Neuronal stem cell (in vitro differentiated cells): ENCODE measurements around the gene ZNF592.

Source experiments
- DNase-seq: peaks from one replicate; pipeline ENCODE4 v3.0.0-alpha.2; 2013; ENCODE audit warnings: low spot score
- H2AFZ ChIP-seq: one replicate; pipeline ENCODE4 v1.6.1; 2013; ENCODE audit warnings: mild to moderate bottlenecking, low read length, inconsistent platforms
- H2AK5ac ChIP-seq: 2 replicates; pipeline ENCODE4 v1.6.1; 2013; ENCODE audit warnings: low read depth, mild to moderate bottlenecking, inconsistent platforms, low read length, moderate library complexity, mixed read lengths
- H2BK120ac ChIP-seq: 2 replicates; pipeline ENCODE4 v1.6.1; 2013; ENCODE audit warnings: low read depth, mild to moderate bottlenecking, inconsistent platforms, low read length, moderate library complexity, mixed read lengths
- H2BK12ac ChIP-seq: one replicate; pipeline ENCODE4 v1.6.1; 2013; ENCODE audit warnings: low read length, inconsistent platforms
- H2BK15ac ChIP-seq: 2 replicates; pipeline ENCODE4 v1.6.1; 2013; ENCODE audit warnings: mild to moderate bottlenecking, low read length, inconsistent platforms, mixed read lengths
- H2BK5ac ChIP-seq: one replicate; pipeline ENCODE4 v1.6.1; 2013; ENCODE audit warnings: inconsistent platforms, mild to moderate bottlenecking, low read length, moderate library complexity
- H3K14ac ChIP-seq: one replicate; pipeline ENCODE4 v1.6.1; 2013; ENCODE audit warnings: low read length, inconsistent platforms
- H3K18ac ChIP-seq: 2 replicates; pipeline ENCODE4 v1.6.1; 2013; ENCODE audit warnings: low read length, inconsistent platforms
- H3K23ac ChIP-seq: 2 replicates; pipeline ENCODE4 v1.6.1; 2013; ENCODE audit warnings: low read depth, mild to moderate bottlenecking, mixed read lengths, low read length, inconsistent platforms; ENCODE audit not compliant: poor library complexity
- H3K27ac ChIP-seq: replicated peaks from 3 replicates; pipeline ENCODE4 v1.5.1; 2013; ENCODE audit warnings: low read length, inconsistent platforms
- H3K27me3 ChIP-seq, 3 experiments: 2 replicates each; pipeline ENCODE4 v1.6.1; 2013; ENCODE audit warnings: low read length in 3 of 3, mild to moderate bottlenecking in 2 of 3, inconsistent platforms in 1 of 3, low read depth in 1 of 3, mixed read lengths in 1 of 3, moderate library complexity in 1 of 3; ENCODE audit not compliant: control insufficient read depth in 3 of 3, insufficient read depth in 3 of 3
- H3K36me3 ChIP-seq, 2 donors: replicated peaks in 1 of 2; 2 replicates each; pipeline ENCODE4 v1.6.1; 2013; ENCODE audit warnings: low read length in 2 of 2; ENCODE audit not compliant: control insufficient read depth in 2 of 2, insufficient read depth in 2 of 2
- H3K4ac ChIP-seq: 2 replicates; pipeline ENCODE4 v1.6.1; 2013; ENCODE audit warnings: inconsistent platforms, mild to moderate bottlenecking, low read length, moderate library complexity
- H3K4me1 ChIP-seq, 2 donors: 1 replicate in 1 of 2; 2 replicates in 1 of 2; pipeline ENCODE4 v1.6.1; 2013; ENCODE audit warnings: low read length in 2 of 2, low read depth in 1 of 2; ENCODE audit not compliant: control insufficient read depth in 2 of 2, insufficient read depth in 1 of 2
- H3K4me2 ChIP-seq: one replicate; pipeline ENCODE4 v1.6.1; 2013; ENCODE audit warnings: mild to moderate bottlenecking, low read length, inconsistent platforms; ENCODE audit not compliant: insufficient read depth, poor library complexity, severe bottlenecking
- H3K4me3 ChIP-seq, 2 donors: 2 replicates each; pipeline ENCODE4 v1.5.1; 2013; ENCODE audit warnings: low read length in 2 of 2, mild to moderate bottlenecking in 2 of 2, inconsistent platforms in 1 of 2, moderate library complexity in 1 of 2
- H3K79me1 ChIP-seq: one replicate; pipeline ENCODE4 v1.6.1; 2013; ENCODE audit warnings: low read depth, mild to moderate bottlenecking, inconsistent platforms, low read length, moderate library complexity
- H3K9ac ChIP-seq: one replicate; pipeline ENCODE4 v1.6.1; 2013; ENCODE audit warnings: mild to moderate bottlenecking, low read depth, low read length, inconsistent platforms; ENCODE audit not compliant: poor library complexity
- H3K9me3 ChIP-seq, 2 donors: replicated peaks in 1 of 2; 2 replicates each; pipeline versions ENCODE3 to v1.6.1; 2013; ENCODE audit warnings: low read length in 2 of 2, mild to moderate bottlenecking in 2 of 2, inconsistent platforms in 1 of 2, low read depth in 1 of 2, mixed read lengths in 1 of 2, moderate library complexity in 1 of 2; ENCODE audit not compliant: control insufficient read depth in 2 of 2, insufficient read depth in 1 of 2
- H4K8ac ChIP-seq: one replicate; pipeline ENCODE4 v1.6.1; 2013; ENCODE audit warnings: low read depth, mild to moderate bottlenecking, inconsistent platforms, low read length, moderate library complexity
- H4K91ac ChIP-seq: one replicate; pipeline ENCODE4 v1.6.1; 2013; ENCODE audit warnings: low read length, low read depth, mild to moderate bottlenecking, inconsistent platforms; ENCODE audit not compliant: poor library complexity
- WGBS, 2 donors: extraction: QIAGEN DNeasy Blood & Tissue Kit; methylation state at CpG; one replicate each; pipeline ENCODE4 v1.1.7; 2013; ENCODE audit warnings: missing lambda C conversion rate in 2 of 2, mixed read lengths in 1 of 2; ENCODE audit not compliant: insufficient read length in 2 of 2, insufficient replicate concordance in 1 of 2; ENCODE audit errors: extremely low coverage in 2 of 2; 5-methylcytosine and 5-hydroxymethylcytosine counted together

Gene ZNF592

DNA sequence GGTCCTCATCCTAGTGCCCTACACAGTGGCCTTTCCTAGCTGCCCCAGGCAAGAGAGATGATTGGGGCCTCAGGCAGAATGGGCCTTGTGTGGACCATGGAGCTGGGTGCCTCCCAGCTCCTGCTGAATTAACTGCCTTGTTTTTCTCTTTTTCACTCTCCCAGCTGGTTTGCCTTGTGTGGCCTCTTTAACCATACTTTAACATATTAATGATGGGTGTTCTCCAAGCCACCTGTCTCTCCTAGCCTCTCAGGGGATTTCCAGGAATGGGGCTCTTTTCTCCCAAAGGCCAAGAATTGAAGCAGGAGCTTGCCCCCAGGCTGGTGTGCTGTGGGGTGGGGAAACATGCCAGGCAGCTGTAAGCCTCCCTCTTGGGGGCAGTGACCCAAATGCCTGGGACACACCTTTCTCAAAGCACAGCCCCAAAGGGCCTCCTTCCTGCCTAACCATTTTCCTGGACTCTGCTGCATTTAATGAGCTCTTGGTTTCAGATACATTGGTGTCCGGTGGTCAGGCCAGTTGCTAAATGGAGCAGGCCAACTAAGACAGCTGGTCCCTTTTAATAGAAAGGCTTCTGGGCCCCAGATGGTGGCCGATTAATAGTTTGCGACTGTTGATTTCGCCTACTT lies 74.4 kb downstream of the ZNF592 start:
- no peak overlapping the region for H3K4ac ChIP-seq
- H3K4me2 ChIP-seq = no peak overlapping the region
- no peak overlapping the region for H3K23ac ChIP-seq
- no peak overlapping the region for H2BK5ac ChIP-seq
- no peak overlapping the region for H3K4me3 ChIP-seq
- no peaks in the 10 kb centered on the region for H3K9me3 ChIP-seq
- H2AK5ac ChIP-seq = no peak overlapping the region
- no peak overlapping the region for H2BK120ac ChIP-seq
- no peak overlapping the region for H3K27ac ChIP-seq
- H4K91ac ChIP-seq = no peak overlapping the region
- H3K18ac ChIP-seq = no peak overlapping the region
- peaks cover 19 to 23% of the 10 kb centered on the region in 2 donors for H3K4me1 ChIP-seq
- H3K27me3 ChIP-seq = no peaks in the 10 kb centered on the region
- no peak overlapping the region for H3K9ac ChIP-seq
- no CpG with 5 or more reads among the region's 4 CpGs for WGBS, 2 donors
- no peak for DNase-seq
- no peaks in the 10 kb centered on the region for H3K79me1 ChIP-seq
- H3K36me3 ChIP-seq = peaks cover 0 to 3% of the 10 kb centered on the region in 2 donors
- no peak overlapping the region for H2BK15ac ChIP-seq
- no peak overlapping the region for H4K8ac ChIP-seq
- no peak overlapping the region for H2BK12ac ChIP-seq
- H3K14ac ChIP-seq = no peak overlapping the region
- H2AFZ ChIP-seq = no peak overlapping the region

DNA sequence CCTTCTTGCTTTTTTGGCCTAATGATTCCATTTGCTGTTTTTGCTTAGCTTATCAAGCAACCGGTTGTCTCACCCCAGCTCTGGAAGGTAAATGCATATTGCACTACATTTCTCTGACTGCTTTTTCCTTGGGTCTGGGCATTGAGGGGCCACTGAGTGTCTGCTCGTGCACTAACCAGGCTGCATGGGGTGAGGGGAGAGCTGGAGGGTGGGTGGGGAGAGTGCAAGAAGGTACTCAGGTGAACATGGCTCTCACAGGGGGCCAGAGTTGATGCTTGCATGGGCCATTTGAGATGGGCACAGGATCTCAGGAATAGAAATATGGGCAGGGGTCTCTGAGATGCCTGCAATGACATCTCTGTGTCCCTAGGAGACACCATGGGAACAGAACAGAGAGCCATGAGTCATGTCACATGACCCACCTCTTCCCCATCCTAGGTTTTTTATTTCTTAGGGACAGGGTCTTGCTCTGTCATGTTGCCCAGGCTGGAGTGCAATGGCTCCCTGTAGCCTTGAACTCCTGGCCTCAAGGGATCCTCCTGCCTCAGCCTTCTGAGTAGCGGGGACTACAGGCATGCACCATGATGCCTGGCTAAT lies 75.0 kb downstream of the ZNF592 start:
- no peak overlapping the region for H4K8ac ChIP-seq
- no peak overlapping the region for H2BK5ac ChIP-seq
- H3K23ac ChIP-seq = no peak overlapping the region
- H4K91ac ChIP-seq = no peak overlapping the region
- WGBS, 2 donors = no CpG with 5 or more reads among the region's 3 CpGs
- no peak overlapping the region for H2BK12ac ChIP-seq
- DNase-seq = no peak
- no peak overlapping the region for H3K14ac ChIP-seq
- no peak overlapping the region for H2AFZ ChIP-seq
- peaks cover 13 to 17% of the 10 kb centered on the region in 2 donors for H3K4me1 ChIP-seq
- H3K79me1 ChIP-seq = no peaks in the 10 kb centered on the region
- H3K27ac ChIP-seq = no peak overlapping the region
- no peak overlapping the region for H3K4me2 ChIP-seq
- H2AK5ac ChIP-seq = no peak overlapping the region
- H3K4me3 ChIP-seq = no peak overlapping the region
- no peak overlapping the region for H2BK15ac ChIP-seq
- H3K18ac ChIP-seq = no peak overlapping the region
- no peak overlapping the region for H3K4ac ChIP-seq
- no peaks in the 10 kb centered on the region for H3K27me3 ChIP-seq
- no peak overlapping the region for H2BK120ac ChIP-seq
- H3K36me3 ChIP-seq = peaks cover 0 to 3% of the 10 kb centered on the region in 2 donors
- H3K9me3 ChIP-seq = no peaks in the 10 kb centered on the region
- no peak overlapping the region for H3K9ac ChIP-seq

DNA sequence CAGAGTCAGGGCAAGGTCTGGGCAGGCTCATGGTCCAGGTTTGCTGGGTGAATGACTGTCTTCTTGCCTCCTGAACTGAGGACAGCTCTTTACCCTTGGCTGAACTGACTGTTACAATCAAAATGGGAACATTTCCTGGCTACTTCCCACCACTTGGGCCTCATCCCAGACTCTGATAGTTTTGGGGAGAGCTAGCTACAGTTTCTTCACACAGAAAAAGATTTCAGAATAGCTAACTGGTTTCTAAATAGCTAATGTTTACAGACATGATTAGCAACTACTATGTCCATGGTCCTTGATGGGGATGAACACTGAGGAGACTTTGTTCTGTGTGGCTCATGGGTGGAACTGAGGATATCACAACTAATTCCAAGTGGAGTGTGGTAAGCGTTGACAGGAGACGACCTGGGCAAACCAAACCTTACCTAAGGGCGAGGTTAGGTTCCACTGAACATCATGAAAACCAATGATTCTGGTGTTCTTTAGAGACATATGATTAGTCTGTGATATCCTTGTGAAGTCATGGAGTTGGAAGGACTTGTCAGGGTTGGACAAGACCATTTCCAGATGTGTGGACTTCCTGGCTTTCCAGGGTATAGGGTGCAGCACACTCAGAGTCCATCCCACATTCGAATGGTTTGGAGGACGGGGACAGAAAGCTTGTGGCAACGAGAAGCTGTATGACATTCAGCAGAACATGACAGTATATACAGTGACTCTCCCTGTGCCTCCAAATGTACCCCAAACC lies 76.0 kb downstream of the ZNF592 start:
- no CpG with 5 or more reads among the region's 6 CpGs for WGBS, 2 donors
- no peak overlapping the region for H3K9ac ChIP-seq
- peaks cover 0 to 3% of the 10 kb centered on the region in 2 donors for H3K36me3 ChIP-seq

DNA sequence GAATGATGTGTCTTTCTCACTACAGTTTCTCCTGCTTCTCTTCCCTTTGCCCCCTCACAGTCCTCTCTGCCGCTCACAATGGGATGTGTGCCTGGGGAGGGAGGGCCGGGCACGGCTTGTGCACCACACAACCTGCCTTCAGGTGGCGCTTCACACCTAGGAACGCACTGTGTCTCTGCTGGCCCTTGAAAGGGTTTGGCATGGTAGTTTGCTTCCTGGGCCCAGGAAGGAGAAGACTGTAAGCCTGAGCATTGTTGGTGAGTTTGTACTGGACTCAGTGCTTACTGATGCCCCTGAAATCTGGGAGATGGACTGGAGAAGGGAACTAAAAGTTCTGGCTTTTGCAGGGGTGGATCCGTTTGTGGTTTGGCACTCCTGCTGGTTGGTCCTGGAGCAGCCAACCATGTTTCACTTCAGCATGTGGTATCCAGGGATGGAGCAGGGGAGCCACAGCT lies 78.0 kb downstream of the ZNF592 start:
- WGBS, 2 donors = no CpG with 5 or more reads among the region's 6 CpGs
- no peak overlapping the region for H2BK120ac ChIP-seq
- DNase-seq = no peak

More for the DNA sequence above, 76.0 kb downstream of the ZNF592 start:
- H3K79me1 ChIP-seq = no peaks in the 10 kb centered on the region
- no peak overlapping the region for H2AK5ac ChIP-seq
- no peak for DNase-seq
- no peak overlapping the region for H4K91ac ChIP-seq
- no peak overlapping the region for H2BK120ac ChIP-seq
- no peak overlapping the region for H3K14ac ChIP-seq
- no peaks in the 10 kb centered on the region for H3K27me3 ChIP-seq
- H3K18ac ChIP-seq = no peak overlapping the region
- no peak overlapping the region for H3K4ac ChIP-seq
- no peak overlapping the region for H2BK12ac ChIP-seq
- no peaks in the 10 kb centered on the region for H3K9me3 ChIP-seq
- no peak overlapping the region for H3K27ac ChIP-seq
- no peak overlapping the region for H2BK15ac ChIP-seq
- H4K8ac ChIP-seq = no peak overlapping the region
- no peak overlapping the region for H2BK5ac ChIP-seq
- peaks cover 4 to 8% of the 10 kb centered on the region in 2 donors for H3K4me1 ChIP-seq
- H3K23ac ChIP-seq = no peak overlapping the region
- H2AFZ ChIP-seq = no peak overlapping the region
- no peak overlapping the region for H3K4me2 ChIP-seq
- no peak overlapping the region for H3K4me3 ChIP-seq

More for the DNA sequence above, 78.0 kb downstream of the ZNF592 start:
- Histone ChIP-seq H3K4me1 (peaks cover 0 to 8% of the 10 kb centered on the region in 2 donors), H3K4me2 (no peak overlapping the region), H3K27ac (no peak overlapping the region), H2BK15ac (no peak overlapping the region), H3K4me3 (no peak overlapping the region), H3K79me1 (no peaks in the 10 kb centered on the region), H3K27me3 (no peaks in the 10 kb centered on the region), H3K18ac (no peak overlapping the region), H4K91ac (no peak overlapping the region), H2AK5ac (no peak overlapping the region), H2BK12ac (no peak overlapping the region), H3K23ac (no peak overlapping the region), H2AFZ (no peak overlapping the region), H3K36me3 (peaks cover 0 to 3% of the 10 kb centered on the region in 2 donors), H3K14ac (no peak overlapping the region), H4K8ac (no peak overlapping the region), H3K9me3 (no peaks in the 10 kb centered on the region), H2BK5ac (no peak overlapping the region), H3K4ac (no peak overlapping the region), H3K9ac (no peak overlapping the region)
